Measurements from ENCODE around the gene AWAT2. TPM values are rescaled to one million over a fixed set of nuclear protein-coding genes. Genes with fewer than 3 reads are reported as not detected.

Gene AWAT2
- total RNA-seq, 2 donors from 2014 or later: not detected

Small RNA genes within 50 kb of the gene (microRNA-seq; reads per million reads assigned to microRNA genes)
- 3.3 reads per million for gene MIR676

Other genes with a start within 250 kb of the AWAT2 start
- gene OTUD6A, start 12.5 kb upstream of the AWAT2 start, total RNA-seq: not detected
- 10 to 100 TPM; 48.0 to 87.5 TPM for gene IGBP1, start 83.5 kb upstream of the AWAT2 start, total RNA-seq
- gene DGAT2L6, start 127.5 kb upstream of the AWAT2 start, total RNA-seq: not detected
- gene AWAT1, start 184.7 kb upstream of the AWAT2 start, total RNA-seq: not detected
- under 1 TPM; 0.20 to 0.35 TPM for gene P2RY4, start 210.3 kb upstream of the AWAT2 start, total RNA-seq
- not detected for gene ARR3, start 218.4 kb upstream of the AWAT2 start, total RNA-seq
- not detected for gene RAB41, start 232.2 kb upstream of the AWAT2 start, total RNA-seq
- gene PDZD11, start 240.0 kb upstream of the AWAT2 start, total RNA-seq: 10 to 100 TPM; 49.2 to 50.9 TPM
- 10 to 100 TPM in 1 of 2 donors, 1 to 10 TPM in 1; 8.7 to 33.7 TPM for gene KIF4A, start 240.2 kb upstream of the AWAT2 start, total RNA-seq

All from colonic mucosa (tissue), 2 donors.